LNCaP clone FGC (cell line): ENCODE results near the gene RXRA.

Experiments
- DNase-seq: peaks from one replicate; pipeline ENCODE4 v3.0.0-alpha.2; 2011; ENCODE audit warnings: low read depth
- H3K4me3 ChIP-seq: 2 replicates; pipeline ENCODE4 v1.5.1; 2011; ENCODE audit warnings: mild to moderate bottlenecking, low read depth, low read length, control low read depth
- TF ChIP-seq, protein P1 (sequence below): IDR thresholded peaks from 2 replicates; pipeline ENCODE4 v1.5.1; 2012; ENCODE audit warnings: mild to moderate bottlenecking; ENCODE audit not compliant: control insufficient read depth, insufficient read depth; ENCODE audit errors: extremely low read depth

Gene RXRA

GRCh38 chr9:134298000-134298399 is 28.3 kb upstream of the RXRA start:
- DNase-seq: no peak

DNA sequence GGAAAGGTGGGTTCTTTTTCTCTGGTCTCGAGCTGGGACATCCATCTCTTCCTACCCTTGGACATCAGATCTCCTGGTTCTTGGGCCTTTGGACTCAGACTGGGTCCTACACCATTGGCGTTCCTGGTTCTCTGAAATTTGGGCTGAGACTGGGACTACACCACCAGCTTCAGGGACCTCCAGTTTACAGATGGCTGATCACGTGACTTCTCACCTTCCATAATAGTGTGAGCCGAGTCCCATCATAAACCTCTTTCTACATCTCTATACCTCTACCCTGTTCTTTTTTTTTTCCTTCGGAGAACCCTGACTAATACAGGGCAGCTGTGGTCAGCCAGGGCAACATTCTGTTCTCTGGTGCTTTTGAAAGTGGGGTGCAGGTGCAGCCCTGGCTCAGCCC is 27.2 kb upstream of the RXRA start:
- TF ChIP-seq, protein P1, sequence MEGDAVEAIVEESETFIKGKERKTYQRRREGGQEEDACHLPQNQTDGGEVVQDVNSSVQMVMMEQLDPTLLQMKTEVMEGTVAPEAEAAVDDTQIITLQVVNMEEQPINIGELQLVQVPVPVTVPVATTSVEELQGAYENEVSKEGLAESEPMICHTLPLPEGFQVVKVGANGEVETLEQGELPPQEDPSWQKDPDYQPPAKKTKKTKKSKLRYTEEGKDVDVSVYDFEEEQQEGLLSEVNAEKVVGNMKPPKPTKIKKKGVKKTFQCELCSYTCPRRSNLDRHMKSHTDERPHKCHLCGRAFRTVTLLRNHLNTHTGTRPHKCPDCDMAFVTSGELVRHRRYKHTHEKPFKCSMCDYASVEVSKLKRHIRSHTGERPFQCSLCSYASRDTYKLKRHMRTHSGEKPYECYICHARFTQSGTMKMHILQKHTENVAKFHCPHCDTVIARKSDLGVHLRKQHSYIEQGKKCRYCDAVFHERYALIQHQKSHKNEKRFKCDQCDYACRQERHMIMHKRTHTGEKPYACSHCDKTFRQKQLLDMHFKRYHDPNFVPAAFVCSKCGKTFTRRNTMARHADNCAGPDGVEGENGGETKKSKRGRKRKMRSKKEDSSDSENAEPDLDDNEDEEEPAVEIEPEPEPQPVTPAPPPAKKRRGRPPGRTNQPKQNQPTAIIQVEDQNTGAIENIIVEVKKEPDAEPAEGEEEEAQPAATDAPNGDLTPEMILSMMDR: no peak
- no peak for DNase-seq
- H3K4me3 ChIP-seq: no peak overlapping the region

More at GRCh38 chr9:134298000-134298399, 28.3 kb upstream of the RXRA start:
- H3K4me3 ChIP-seq: no peak overlapping the region
- TF ChIP-seq, protein P1: no peak

- TF ChIP-seq, protein P1: no peak
- DNase-seq: peak; percentile 81
These were observed 26.4 kb upstream of the RXRA start for GRCh38 chr9:134299883-134300282.

GRCh38 chr9:134301387-134302129 is 24.7 kb upstream of the RXRA start:
- TF ChIP-seq, protein P1: no peak
- no peak for DNase-seq
- H3K4me3 ChIP-seq: no peak overlapping the region

More at GRCh38 chr9:134299883-134300282, 26.4 kb upstream of the RXRA start:
- H3K4me3 ChIP-seq: no peak overlapping the region

DNA sequence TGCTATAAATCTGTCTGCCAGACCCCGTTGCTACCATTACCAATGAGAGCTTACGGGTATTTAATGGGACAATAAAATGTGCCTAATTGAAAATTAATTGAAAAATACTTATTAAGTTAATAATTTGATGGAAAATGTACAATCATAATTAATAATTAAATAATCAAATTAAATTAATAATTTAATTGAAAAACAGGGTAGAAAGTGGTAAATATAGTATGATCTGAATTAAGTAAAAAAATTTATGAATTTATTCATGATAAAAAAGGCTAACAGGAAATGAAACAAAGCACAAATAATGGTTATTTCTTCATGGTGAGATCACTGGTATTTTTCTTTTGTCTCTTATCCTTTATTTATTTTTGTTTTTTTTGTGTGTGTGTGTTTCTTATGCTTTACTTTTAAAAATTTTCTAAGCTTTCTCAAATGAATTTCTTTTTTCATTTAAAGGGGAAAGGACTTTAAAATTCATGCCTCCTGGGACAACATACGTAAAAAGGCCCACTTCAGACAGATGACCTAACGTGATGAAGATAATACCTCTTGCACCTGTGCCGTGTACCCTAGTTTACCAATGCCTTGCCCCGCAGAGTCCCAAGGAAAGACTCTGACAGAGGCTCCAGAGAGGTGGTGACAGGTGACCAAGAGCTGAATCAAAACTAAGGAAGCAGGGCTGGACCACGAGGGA is 24.0 kb upstream of the RXRA start:
- no peak for DNase-seq
- TF ChIP-seq, protein P1: no peak
- H3K4me3 ChIP-seq: no peak overlapping the region

- no peak for DNase-seq
- TF ChIP-seq, protein P1: no peak
- no peak overlapping the region for H3K4me3 ChIP-seq
These were observed 22.7 kb upstream of the RXRA start for GRCh38 chr9:134303601-134304000.
